SU-DHL-6 (cell line): ENCODE results near the gene TSPAN17.

Source experiments
- H2AFZ ChIP-seq: fragments of 200-600 bp; sonication (generic); 2 replicates; pipeline ENCODE4 v1.6.1; 2014; ENCODE audit warnings: low read depth, mild to moderate bottlenecking, moderate library complexity, mixed read lengths, antibody characterized with exemption, low read length; ENCODE audit not compliant: severe bottlenecking
- H3F3A ChIP-seq: fragments of 200-600 bp; shearing (Covaris generic); 2 replicates; pipeline ENCODE4 v1.6.0; 2016; ENCODE audit warnings: antibody characterized with exemption, mild to moderate bottlenecking; ENCODE audit not compliant: insufficient read depth
- H3K27ac ChIP-seq: fragments of 200-600 bp; sonication (generic); 2 replicates; pipeline ENCODE4 v1.5.1; 2016; ENCODE audit warnings: low read depth, mild to moderate bottlenecking, low read length, moderate library complexity, mixed read lengths
- H3K27me3 ChIP-seq: fragments of 200-600 bp; sonication (generic), shearing (Covaris generic); 2 replicates; pipeline ENCODE4 v1.6.0; 2014; ENCODE audit warnings: mild to moderate bottlenecking, low read length
- H3K36me3 ChIP-seq: fragments of 200-600 bp; sonication (generic); 2 replicates; pipeline ENCODE4 v1.6.1; 2014; ENCODE audit warnings: mild to moderate bottlenecking, low read length, mixed read lengths
- H3K4me2 ChIP-seq: fragments of 300-600, 200-600 bp; shearing (Covaris generic), sonication (generic); 2 replicates; pipeline ENCODE4 v1.6.0; 2014; ENCODE audit warnings: low read length, low read depth, mild to moderate bottlenecking; ENCODE audit not compliant: poor library complexity, severe bottlenecking
- H3K4me3 ChIP-seq: fragments of 200-600 bp; sonication (generic); 2 replicates; pipeline ENCODE4 v1.5.1; 2014; ENCODE audit warnings: antibody characterized with exemption, low read length, mild to moderate bottlenecking, mixed read lengths; ENCODE audit not compliant: insufficient read depth, poor library complexity, severe bottlenecking
- H3K79me2 ChIP-seq: fragments of 200-600 bp; sonication (generic); 2 replicates; pipeline ENCODE4 v1.6.1; 2014; ENCODE audit warnings: mild to moderate bottlenecking, low read length, moderate library complexity; ENCODE audit not compliant: insufficient read depth
- H3K9ac ChIP-seq: fragments of 200-600 bp; sonication (generic); 2 replicates; pipeline ENCODE4 v1.7.0; 2014; ENCODE audit warnings: mild to moderate bottlenecking, low read length
- H3K9me2 ChIP-seq: fragments of 200-600 bp; sonication (generic); replicated peaks from 2 replicates; pipeline ENCODE4 v1.6.1; 2014; ENCODE audit warnings: low read length; ENCODE audit not compliant: insufficient read depth
- H3K9me3 ChIP-seq: fragments of 200-600 bp; sonication (generic); 2 replicates; pipeline ENCODE4 v1.6.1; 2014; ENCODE audit warnings: low read length, mixed read lengths; ENCODE audit not compliant: insufficient read depth
- H4K20me1 ChIP-seq: fragments of 200-600 bp; sonication (generic); 2 replicates; pipeline ENCODE4 v1.6.1; 2014; ENCODE audit warnings: low read depth, mild to moderate bottlenecking, antibody characterized with exemption, low read length, moderate library complexity, mixed read lengths
- EZH2phosphoT487 ChIP-seq: fragments of 200-600 bp; sonication (generic), shearing (Covaris generic); conservative IDR thresholded peaks from 2 replicates; pipeline ENCODE4 v1.6.1; 2018; ENCODE audit warnings: mild to moderate bottlenecking, antibody characterized with exemption, low read length, moderate library complexity, mixed read lengths
- TF ChIP-seq, protein P1 (sequence below): fragments of 200-600 bp; sonication (generic); IDR thresholded peaks from one replicate; pipeline ENCODE4 v1.5.1; 2017; ENCODE audit warnings: antibody characterized with exemption, mild to moderate bottlenecking, low read length, moderate library complexity; ENCODE audit not compliant: insufficient read depth, poor library complexity, severe bottlenecking

TSPAN17 gene

DNA sequence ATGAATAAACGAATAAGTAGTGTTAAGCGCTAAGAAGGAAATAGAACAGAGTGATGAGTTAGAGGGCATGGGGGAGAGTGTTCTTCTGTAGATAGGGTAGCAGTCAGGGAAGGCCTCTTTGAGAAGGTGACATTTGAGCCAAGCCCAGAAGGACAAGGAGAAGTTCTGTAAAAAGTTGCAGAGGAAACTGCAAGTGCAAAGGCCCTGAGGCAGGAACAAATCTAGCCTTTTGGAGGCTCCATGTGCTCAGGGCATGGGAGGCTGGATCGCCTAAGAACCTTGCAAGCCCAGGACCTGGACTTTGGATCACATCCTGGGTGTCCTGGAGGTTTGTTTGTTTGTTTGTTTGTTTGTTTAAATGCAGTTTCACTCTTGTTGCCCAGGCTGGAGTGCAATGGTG lies 8.8 kb upstream of the TSPAN17 start:
- H3K9me2 ChIP-seq = no peaks in the 10 kb centered on the region
- TF ChIP-seq, protein P1, sequence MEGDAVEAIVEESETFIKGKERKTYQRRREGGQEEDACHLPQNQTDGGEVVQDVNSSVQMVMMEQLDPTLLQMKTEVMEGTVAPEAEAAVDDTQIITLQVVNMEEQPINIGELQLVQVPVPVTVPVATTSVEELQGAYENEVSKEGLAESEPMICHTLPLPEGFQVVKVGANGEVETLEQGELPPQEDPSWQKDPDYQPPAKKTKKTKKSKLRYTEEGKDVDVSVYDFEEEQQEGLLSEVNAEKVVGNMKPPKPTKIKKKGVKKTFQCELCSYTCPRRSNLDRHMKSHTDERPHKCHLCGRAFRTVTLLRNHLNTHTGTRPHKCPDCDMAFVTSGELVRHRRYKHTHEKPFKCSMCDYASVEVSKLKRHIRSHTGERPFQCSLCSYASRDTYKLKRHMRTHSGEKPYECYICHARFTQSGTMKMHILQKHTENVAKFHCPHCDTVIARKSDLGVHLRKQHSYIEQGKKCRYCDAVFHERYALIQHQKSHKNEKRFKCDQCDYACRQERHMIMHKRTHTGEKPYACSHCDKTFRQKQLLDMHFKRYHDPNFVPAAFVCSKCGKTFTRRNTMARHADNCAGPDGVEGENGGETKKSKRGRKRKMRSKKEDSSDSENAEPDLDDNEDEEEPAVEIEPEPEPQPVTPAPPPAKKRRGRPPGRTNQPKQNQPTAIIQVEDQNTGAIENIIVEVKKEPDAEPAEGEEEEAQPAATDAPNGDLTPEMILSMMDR = no peak
- TF ChIP-seq EZH2phosphoT487 = no peak
- H3K27me3 ChIP-seq = no peaks in the 10 kb centered on the region
- H3K4me3 ChIP-seq = no peak overlapping the region
- H3K9me3 ChIP-seq = no peaks in the 10 kb centered on the region
- H3K36me3 ChIP-seq = no peaks in the 10 kb centered on the region
- no peaks in the 10 kb centered on the region for H4K20me1 ChIP-seq
- H3K9ac ChIP-seq = no peak overlapping the region
- no peaks in the 10 kb centered on the region for H3K79me2 ChIP-seq
- no peak overlapping the region for H3K27ac ChIP-seq
- no peak overlapping the region for H3K4me2 ChIP-seq
- no peak overlapping the region for H2AFZ ChIP-seq
- no peaks in the 10 kb centered on the region for H3F3A ChIP-seq

DNA sequence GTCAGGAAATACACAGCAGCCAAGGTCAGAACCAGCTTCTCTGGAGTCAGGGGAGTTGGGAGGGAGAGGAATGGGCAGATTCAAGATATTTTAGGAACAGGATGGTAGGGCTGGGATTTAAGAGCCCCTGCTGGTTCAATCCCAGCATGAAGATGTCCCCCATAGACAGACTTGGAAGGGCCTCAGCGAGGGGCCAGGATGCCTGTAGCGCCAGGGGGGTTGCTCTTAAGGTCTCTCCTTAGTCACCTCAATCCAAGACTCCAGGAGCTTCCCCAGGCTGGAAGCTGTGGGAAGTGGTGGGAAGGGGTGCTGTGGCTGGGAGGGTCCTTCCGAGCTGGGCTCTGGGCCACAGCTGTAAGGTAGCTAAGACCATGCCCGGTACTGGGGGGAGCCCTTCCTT lies 8.1 kb upstream of the TSPAN17 start:
- H3K4me2 ChIP-seq = no peak overlapping the region
- H3K27ac ChIP-seq = no peak overlapping the region
- no peaks in the 10 kb centered on the region for H3F3A ChIP-seq
- no peaks in the 10 kb centered on the region for H3K9me2 ChIP-seq
- H3K36me3 ChIP-seq = no peaks in the 10 kb centered on the region
- no peak overlapping the region for H3K9ac ChIP-seq
- H3K4me3 ChIP-seq = no peak overlapping the region
- TF ChIP-seq, protein P1 = no peak
- no peak for TF ChIP-seq EZH2phosphoT487
- H3K9me3 ChIP-seq = no peaks in the 10 kb centered on the region
- no peak overlapping the region for H2AFZ ChIP-seq
- H3K79me2 ChIP-seq = no peaks in the 10 kb centered on the region
- no peaks in the 10 kb centered on the region for H3K27me3 ChIP-seq
- H4K20me1 ChIP-seq = no peaks in the 10 kb centered on the region

DNA sequence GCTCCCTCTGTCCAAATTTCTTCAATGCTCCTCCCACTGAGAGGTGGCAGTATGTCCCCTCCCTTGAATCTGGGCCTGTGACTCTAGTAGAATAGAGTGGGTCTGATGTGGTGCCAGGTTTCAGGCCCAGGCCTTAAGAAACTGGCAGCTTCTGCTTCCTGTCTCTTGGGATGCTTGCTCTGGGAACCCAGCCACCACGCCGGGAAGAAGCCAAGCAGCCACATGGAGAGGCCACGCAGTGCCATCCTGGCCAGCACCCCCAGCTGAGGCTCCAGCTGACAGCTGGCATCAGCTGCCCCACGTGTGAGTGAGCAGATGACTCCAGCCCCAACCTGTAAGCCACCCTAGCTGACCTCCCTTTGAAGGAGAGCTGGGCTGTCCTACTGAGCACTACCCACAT lies 7.3 kb upstream of the TSPAN17 start:
- H3K4me2 ChIP-seq = no peak overlapping the region
- no peaks in the 10 kb centered on the region for H3K9me2 ChIP-seq
- no peak overlapping the region for H3K4me3 ChIP-seq
- no peaks in the 10 kb centered on the region for H3K79me2 ChIP-seq
- TF ChIP-seq, protein P1 = no peak
- TF ChIP-seq EZH2phosphoT487 = no peak
- no peaks in the 10 kb centered on the region for H3F3A ChIP-seq
- H2AFZ ChIP-seq = no peak overlapping the region
- H3K27me3 ChIP-seq = no peaks in the 10 kb centered on the region
- H3K27ac ChIP-seq = no peak overlapping the region
- no peaks in the 10 kb centered on the region for H3K9me3 ChIP-seq
- H4K20me1 ChIP-seq = no peaks in the 10 kb centered on the region
- no peaks in the 10 kb centered on the region for H3K36me3 ChIP-seq
- no peak overlapping the region for H3K9ac ChIP-seq
